GM21576 (cell line): ENCODE results near the gene TBX4.

Experiments used
- ATAC-seq: cut with Tn5 transposase; IDR thresholded peaks from one replicate; pipeline ENCODE4 v1.9.1; 2021; ENCODE audit warnings: mild to moderate bottlenecking, moderate library complexity; ENCODE audit not compliant: unreplicated experiment

TBX4 gene

GRCh38 chr17:61412860-61413660 is 39.2 kb upstream of the TBX4 start:
- ATAC-seq = no peak

- ATAC-seq = no peak
Measured at GRCh38 chr17:61413661-61414126, 38.5 kb upstream of the TBX4 start.

GRCh38 chr17:61414141-61414935 is 37.9 kb upstream of the TBX4 start:
- ATAC-seq = no peak

- ATAC-seq = no peak
Measured at GRCh38 chr17:61414936-61415251, 37.3 kb upstream of the TBX4 start.

GRCh38 chr17:61415374-61416210 is 36.6 kb upstream of the TBX4 start:
- ATAC-seq = no peak

- ATAC-seq = no peak
Measured at GRCh38 chr17:61416211-61416539, 36.0 kb upstream of the TBX4 start.

- no peak for ATAC-seq
Measured at GRCh38 chr17:61416540-61417363, 35.5 kb upstream of the TBX4 start.

- ATAC-seq = no peak
Measured at GRCh38 chr17:61418449-61418848, 33.8 kb upstream of the TBX4 start.

- no peak for ATAC-seq
Measured at GRCh38 chr17:61419496-61420046, 32.7 kb upstream of the TBX4 start.

GRCh38 chr17:61420052-61420451 is 32.2 kb upstream of the TBX4 start:
- no peak for ATAC-seq

GRCh38 chr17:61420745-61421398 is 31.4 kb upstream of the TBX4 start:
- ATAC-seq = no peak

GRCh38 chr17:61421460-61421859 is 30.8 kb upstream of the TBX4 start:
- no peak for ATAC-seq

GRCh38 chr17:61422116-61422799 is 30.0 kb upstream of the TBX4 start:
- ATAC-seq = no peak

GRCh38 chr17:61422869-61423268 is 29.4 kb upstream of the TBX4 start:
- ATAC-seq = no peak

GRCh38 chr17:61423967-61424649 is 28.1 kb upstream of the TBX4 start:
- ATAC-seq = no peak

- ATAC-seq = no peak
Measured at GRCh38 chr17:61425682-61426481, 26.3 kb upstream of the TBX4 start.

- ATAC-seq = no peak
Measured at GRCh38 chr17:61426482-61427304, 25.5 kb upstream of the TBX4 start.
